NCI-H1105 (cell line): ENCODE measurements around the gene ADGRD1.

Source experiments
- DNase-seq: peaks from one replicate; lab custom pipeline; 2025; lab: John Stamatoyannopoulos, UW

The ADGRD1 gene

DNA sequence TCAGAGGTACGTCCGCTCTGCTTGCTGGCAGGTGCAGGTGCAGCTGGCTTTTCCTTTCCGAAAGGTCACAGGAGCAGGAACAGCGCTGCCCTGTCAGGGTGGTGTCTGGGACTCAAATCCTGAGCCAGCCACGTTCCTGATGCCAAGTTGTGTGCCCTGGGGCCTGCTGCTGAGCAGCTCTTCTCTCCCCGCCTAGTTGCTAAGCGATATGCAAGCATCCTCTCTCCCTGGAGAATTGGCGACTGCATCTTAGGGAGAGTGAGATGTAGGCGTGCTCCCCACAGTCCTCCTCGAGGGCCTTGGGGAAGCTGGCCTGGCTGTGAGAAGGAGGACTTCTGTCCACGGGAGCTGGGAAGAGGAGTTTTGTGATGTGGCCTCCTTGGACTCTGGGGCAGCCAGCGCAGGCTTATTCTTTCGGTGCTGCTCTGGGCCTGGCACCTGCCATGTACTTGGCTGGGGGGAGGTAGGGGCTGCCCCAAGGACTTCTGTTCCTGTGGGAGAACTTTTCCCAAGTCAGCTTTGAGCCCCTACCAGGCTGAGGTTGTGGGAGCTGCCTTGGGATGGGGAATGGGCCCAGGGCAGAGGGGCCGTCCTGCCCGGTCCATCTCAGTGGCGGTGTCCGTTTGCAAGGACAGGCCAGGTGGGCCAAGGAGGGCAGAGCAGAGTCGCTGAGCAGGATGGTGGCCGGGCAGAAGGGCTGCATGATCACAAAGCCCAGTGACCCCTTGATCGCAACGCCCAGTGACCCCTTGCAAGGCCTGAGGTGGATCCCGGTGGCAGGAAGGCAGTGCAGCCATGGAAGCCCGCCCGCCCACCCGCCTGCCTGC lies 183.5 kb downstream of the ADGRD1 start:
- DNase-seq, result no peak

- DNase-seq, result no peak
These were observed 184.3 kb downstream of the ADGRD1 start for GRCh38 chr12:131137836-131138637.

GRCh38 chr12:131138638-131139362 lies 185.1 kb downstream of the ADGRD1 start:
- no peak for DNase-seq

DNA sequence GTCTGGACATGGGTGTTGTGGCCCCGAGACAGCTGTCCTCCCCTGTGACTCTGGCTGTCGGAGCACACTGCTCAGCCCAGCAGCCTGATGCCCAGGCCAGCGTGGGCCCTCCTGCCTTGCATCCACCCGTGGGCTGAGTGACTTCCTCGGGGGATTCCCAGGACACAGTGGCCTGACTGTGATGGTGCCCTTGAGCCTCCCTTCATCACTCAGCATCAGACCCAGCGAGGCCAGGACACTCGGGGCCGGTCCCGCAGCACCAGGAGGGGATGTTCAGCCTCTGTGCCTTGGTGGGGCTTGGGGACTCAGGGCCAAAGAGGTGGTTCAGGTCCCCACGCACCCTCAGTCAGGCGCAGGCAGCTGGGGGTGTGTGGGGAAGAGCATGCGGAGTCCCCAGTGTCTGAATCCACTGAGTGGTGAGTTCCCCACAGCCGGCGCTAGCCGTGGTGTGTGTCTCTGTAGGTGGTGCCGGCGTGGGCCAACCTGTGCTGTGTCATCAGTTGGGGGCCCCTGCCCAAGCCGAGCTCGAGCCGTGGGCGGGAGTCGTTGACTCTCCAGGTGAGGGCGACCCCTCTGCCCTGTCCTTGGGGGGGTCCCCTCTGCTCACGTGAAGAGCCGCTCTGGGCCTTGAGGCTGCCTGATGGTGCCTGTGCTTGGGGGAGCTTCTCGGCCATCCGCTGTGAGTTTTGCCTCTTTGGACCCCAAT lies 185.8 kb downstream of the ADGRD1 start:
- no peak for DNase-seq

GRCh38 chr12:131140069-131140435 lies 186.3 kb downstream of the ADGRD1 start:
- no peak for DNase-seq

GRCh38 chr12:131140697-131141096 lies 187.0 kb downstream of the ADGRD1 start:
- no peak for DNase-seq

DNA sequence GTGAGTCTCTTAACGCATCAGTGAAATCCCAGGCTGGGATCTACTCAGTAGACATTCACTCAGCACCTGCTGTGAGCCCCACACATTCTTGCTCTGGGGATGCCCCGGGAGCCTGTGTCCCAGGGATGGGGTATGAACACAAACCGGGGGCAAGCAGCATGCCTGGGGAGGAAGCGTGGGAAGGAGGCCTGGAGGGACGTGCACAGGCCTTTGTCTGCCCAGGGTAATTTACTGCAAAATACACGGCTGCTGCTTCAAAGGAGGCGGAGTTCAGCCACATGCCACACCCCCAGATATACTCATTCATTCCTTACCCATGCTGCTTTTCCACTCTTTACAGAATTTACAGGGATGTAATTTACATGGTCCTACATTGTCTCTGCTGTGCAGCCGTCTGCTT lies 187.8 kb downstream of the ADGRD1 start:
- DNase-seq, result no peak

GRCh38 chr12:131142891-131143657 lies 189.4 kb downstream of the ADGRD1 start:
- no peak for DNase-seq

DNA sequence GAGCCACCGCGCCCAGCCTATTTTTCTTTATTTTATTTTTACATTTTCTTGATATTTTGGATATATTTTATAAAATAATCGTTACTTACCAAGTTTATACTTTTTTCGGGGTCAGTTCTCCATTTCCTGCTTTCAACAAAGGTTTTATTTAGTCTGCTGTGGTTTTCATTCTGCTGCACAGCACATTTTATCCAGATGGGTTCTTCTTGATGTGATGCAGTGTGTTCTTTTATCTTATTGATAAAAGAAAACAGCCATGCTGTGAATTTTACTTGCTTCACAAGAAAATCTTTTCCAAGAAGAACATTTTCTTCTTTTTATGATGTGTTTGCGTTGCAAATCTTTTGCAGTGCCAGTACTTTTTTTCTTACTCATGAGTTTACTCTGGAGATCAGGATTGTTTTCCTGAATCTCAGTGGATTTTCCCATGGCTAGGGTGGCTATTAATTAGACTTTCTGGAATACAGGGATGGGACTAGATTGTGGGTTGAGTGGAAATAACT lies 192.5 kb downstream of the ADGRD1 start:
- no peak for DNase-seq

DNA sequence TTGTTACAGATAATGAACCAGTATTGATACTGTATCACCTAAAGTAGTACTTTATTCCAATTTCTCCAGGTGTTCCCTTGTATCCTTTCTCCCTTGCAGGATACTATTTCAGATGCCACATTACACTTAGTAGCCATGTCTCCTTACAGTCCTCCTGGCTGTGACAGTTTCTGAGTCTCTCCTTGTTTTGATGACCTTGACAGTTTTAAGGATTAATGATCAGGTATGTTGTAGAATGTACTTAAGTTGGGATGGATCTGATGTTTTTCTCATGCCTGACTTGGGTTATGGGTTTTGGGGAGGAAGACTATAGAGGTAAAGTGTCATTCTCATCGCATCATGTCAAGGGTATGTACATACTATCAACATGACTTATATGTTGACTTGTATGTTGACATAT lies 193.6 kb downstream of the ADGRD1 start:
- DNase-seq, result no peak

DNA sequence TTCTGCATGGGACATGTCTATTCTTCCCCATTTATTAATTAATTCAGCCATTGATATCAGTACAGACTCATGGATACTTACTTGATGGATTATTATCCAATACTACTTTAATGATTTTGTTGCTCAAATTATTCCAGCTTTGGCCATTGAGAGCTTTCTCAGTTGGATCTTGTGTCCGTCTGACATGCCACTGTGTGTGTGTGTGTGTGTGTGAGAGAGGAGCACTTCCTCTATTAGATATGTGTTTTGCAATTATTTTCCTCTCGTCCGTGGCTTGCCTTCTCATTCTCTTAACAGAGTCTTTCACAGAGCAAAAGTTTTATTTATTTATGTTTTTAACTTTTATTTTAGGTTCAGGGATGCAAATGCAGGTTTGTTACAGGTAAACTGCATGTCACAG lies 194.2 kb downstream of the ADGRD1 start:
- no peak for DNase-seq

- DNase-seq, result no peak
These were observed 198.0 kb downstream of the ADGRD1 start for GRCh38 chr12:131151558-131152345.

- no peak for DNase-seq
These were observed 198.9 kb downstream of the ADGRD1 start for GRCh38 chr12:131152587-131152986.

- DNase-seq, result no peak
These were observed 199.3 kb downstream of the ADGRD1 start for GRCh38 chr12:131153016-131153415.

- no peak for DNase-seq
These were observed 200.2 kb downstream of the ADGRD1 start for GRCh38 chr12:131153956-131154355.

DNA sequence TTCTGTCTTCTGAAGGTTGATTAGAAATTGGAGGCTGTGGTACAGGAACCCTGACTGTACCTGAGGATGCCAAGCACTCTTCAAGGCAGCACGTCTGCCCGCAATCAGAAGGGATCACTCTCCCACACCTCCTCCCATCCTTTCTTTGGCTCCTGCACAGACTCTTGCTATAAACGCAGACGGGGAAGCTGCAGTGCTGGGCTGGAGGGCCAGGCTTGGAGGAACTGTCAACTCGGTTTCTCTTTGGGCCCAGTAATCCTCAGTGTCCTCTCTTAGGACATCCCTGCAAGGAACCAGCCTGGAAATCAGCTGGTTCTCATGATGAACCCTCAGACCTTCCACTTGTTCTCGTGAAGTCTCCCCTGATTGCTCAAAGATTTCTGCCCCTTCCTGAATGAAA lies 201.4 kb downstream of the ADGRD1 start:
- DNase-seq, result no peak

DNA sequence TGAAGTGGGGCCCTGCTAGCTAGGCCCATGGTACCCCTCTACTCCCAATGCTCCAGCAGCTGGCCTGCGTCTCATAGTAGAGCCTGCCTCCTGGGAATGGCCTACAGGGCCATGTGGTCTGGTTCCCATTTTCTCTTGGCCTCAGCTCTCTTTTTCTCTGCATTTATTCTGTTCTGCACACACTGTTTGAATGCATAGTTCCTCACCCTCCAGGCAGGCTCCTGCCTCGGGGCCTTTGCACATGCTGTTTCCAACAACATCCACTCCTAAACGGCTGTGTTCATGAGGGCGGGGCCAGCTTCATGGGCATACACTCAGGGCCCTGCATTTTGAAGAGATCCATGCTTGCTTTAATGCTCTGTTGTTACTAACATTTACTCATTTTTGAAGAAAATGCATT lies 204.0 kb downstream of the ADGRD1 start:
- DNase-seq, result no peak

GRCh38 chr12:131159660-131160059 lies 206.0 kb downstream of the ADGRD1 start:
- no peak for DNase-seq

DNA sequence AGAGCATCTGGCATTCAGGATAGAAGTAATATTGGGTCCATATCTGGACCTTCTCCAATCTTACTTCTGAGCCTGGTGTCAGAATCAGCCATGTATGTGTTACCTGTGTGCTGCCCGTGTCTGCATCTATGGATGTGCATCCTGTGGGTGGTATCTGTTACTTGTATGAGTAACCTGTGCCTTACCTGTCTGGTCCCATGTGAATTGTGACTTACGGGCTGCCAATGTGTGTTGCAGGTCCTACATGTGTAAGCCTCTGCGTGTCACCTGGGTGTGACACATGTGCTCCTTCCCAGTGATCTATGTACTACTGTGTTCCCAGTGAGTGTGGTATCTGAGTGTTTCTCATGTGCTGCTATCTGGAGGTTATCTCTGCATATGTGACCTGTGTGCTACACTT lies 208.4 kb downstream of the ADGRD1 start:
- DNase-seq, result no peak

DNA sequence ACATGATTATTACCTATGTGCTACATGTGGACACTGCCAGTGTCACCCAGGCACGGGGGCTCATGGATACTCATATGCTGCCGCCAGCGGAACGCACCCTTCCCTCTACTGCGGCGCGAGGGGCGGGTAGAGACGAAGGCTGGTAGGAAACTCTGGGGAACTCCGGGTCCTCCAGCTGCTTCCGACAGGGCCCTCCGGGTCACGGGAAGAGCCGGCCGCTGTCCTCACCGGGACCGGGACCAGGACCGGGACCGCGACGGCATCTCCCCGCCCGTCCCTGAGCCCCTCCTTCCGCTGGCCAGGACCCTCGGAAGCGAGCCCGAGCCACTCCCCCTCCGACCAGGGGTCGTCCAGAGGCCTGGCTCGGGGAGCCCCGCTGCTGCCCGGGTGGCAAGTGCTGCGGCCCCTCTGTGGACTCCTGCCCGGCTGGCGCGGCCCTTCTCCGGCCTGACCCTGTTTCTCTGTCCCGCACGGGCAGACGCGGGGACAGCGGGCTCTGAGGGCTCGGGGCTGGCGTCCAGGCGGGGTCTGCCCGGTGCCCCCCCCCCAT lies 209.6 kb downstream of the ADGRD1 start:
- no peak for DNase-seq
